Ishikawa (cell line): ENCODE measurements around the gene FBXW5.

Experiments
- CEBPB ChIP-seq: IDR thresholded peaks from 2 replicates; pipeline ENCODE4 v1.6.1; 2012
- CREB1 ChIP-seq: IDR thresholded peaks from 2 replicates; pipeline ENCODE4 v1.6.1; 2012; ENCODE audit warnings: low read depth
- EGR1 ChIP-seq: IDR thresholded peaks from 2 replicates; pipeline ENCODE4 v1.6.1; 2012
- EP300 ChIP-seq: IDR thresholded peaks from 2 replicates; pipeline ENCODE4 v1.6.1; 2012; ENCODE audit warnings: borderline replicate concordance
- FOXM1 ChIP-seq: IDR thresholded peaks from 2 replicates; pipeline ENCODE4 v1.6.1; 2012; ENCODE audit warnings: low read depth, borderline replicate concordance
- MAX ChIP-seq: IDR thresholded peaks from 2 replicates; pipeline ENCODE4 v1.6.1; 2012
- NFIC ChIP-seq: IDR thresholded peaks from 2 replicates; pipeline ENCODE4 v1.6.1; 2012
- RAD21 ChIP-seq: IDR thresholded peaks from 2 replicates; pipeline ENCODE4 v1.6.1; 2012; ENCODE audit warnings: low read depth
- REST ChIP-seq: IDR thresholded peaks from 2 replicates; pipeline ENCODE4 v1.6.1; 2012; ENCODE audit warnings: low read depth, mild to moderate bottlenecking
- TAF1 ChIP-seq: IDR thresholded peaks from 2 replicates; pipeline ENCODE4 v1.6.1; 2012; ENCODE audit warnings: low read depth, mild to moderate bottlenecking
- TCF12 ChIP-seq: IDR thresholded peaks from 2 replicates; pipeline ENCODE4 v1.6.1; 2012; ENCODE audit warnings: low read depth
- TEAD4 ChIP-seq: IDR thresholded peaks from 2 replicates; pipeline ENCODE4 v1.6.1; 2012
- USF1 ChIP-seq: IDR thresholded peaks from 2 replicates; pipeline ENCODE4 v1.6.1; 2012
- YY1 ChIP-seq: IDR thresholded peaks from 2 replicates; pipeline ENCODE4 v1.6.1; 2012; ENCODE audit warnings: low read depth
- ZBTB7A ChIP-seq: IDR thresholded peaks from 2 replicates; pipeline ENCODE4 v1.6.1; 2012; ENCODE audit warnings: low read depth

Gene FBXW5

GRCh38 chr9:136936645-136937170 is 7.8 kb downstream of the FBXW5 start:
- no peak for TF ChIP-seq EGR1
- no peak for TF ChIP-seq ZBTB7A
- no peak for TF ChIP-seq REST
- TF ChIP-seq FOXM1, result no peak
- TF ChIP-seq TAF1, result no peak
- TF ChIP-seq CEBPB, result no peak
- no peak for TF ChIP-seq YY1
- TF ChIP-seq MAX, result no peak
- no peak for TF ChIP-seq EP300
- TF ChIP-seq RAD21, result no peak
- no peak for TF ChIP-seq TCF12
- no peak for TF ChIP-seq USF1
- TF ChIP-seq TEAD4, result no peak
- no peak for TF ChIP-seq CREB1
- no peak for TF ChIP-seq NFIC

- TF ChIP-seq ZBTB7A (no peak), USF1 (no peak), EGR1 (no peak), NFIC (no peak), TAF1 (no peak), REST (no peak), CREB1 (no peak), EP300 (no peak), CEBPB (no peak), FOXM1 (no peak), MAX (no peak), RAD21 (no peak), TEAD4 (no peak), YY1 (no peak), TCF12 (no peak)
Observed at GRCh38 chr9:136935651-136936050, 8.9 kb downstream of the FBXW5 start.

GRCh38 chr9:136934277-136934676 is 10.3 kb downstream of the FBXW5 start:
- TF ChIP-seq CREB1, result no peak
- TF ChIP-seq NFIC, result no peak
- TF ChIP-seq TAF1, result no peak
- TF ChIP-seq ZBTB7A, result no peak
- TF ChIP-seq TEAD4, result no peak
- no peak for TF ChIP-seq CEBPB
- no peak for TF ChIP-seq EP300
- TF ChIP-seq USF1, result no peak
- TF ChIP-seq RAD21, result no peak
- TF ChIP-seq MAX, result no peak
- TF ChIP-seq YY1, result no peak
- no peak for TF ChIP-seq TCF12
- TF ChIP-seq FOXM1, result no peak
- no peak for TF ChIP-seq EGR1
- TF ChIP-seq REST, result no peak
